ENCODE results near the gene CRCP. TPM values are rescaled to one million over a fixed set of nuclear protein-coding genes. Genes with fewer than 3 reads are reported as not detected.
"Not testable (repeated sequence)": the region's sequence is repeated elsewhere in the genome, so short reads cannot be mapped to it uniquely, and the experiment has no call there.

Gene CRCP
- total RNA-seq, 1 experiment from 2014 or later, result 32.4 TPM

- Histone ChIP-seq H3K27me3 (ENCODE audit: insufficient read depth, low read depth) (no peaks in the 10 kb centered on the region), H2AFZ (no peak overlapping the region), H3K4me1 (replicated peaks; ENCODE audit: insufficient read depth) (peaks cover 15% of the 10 kb centered on the region), H3K4me2 (no peak overlapping the region), H3K9me3 (ENCODE audit: insufficient read depth, low read depth) (no peaks in the 10 kb centered on the region), H3K36me3 (ENCODE audit: low read depth) (peaks cover 23% of the 10 kb centered on the region), H3F3A (ENCODE audit: insufficient read depth, low read depth) (peaks cover 29% of the 10 kb centered on the region), H3K4me3 (no peak overlapping the region), H3K9me2 (ENCODE audit: insufficient read depth) (no peaks in the 10 kb centered on the region), H3K79me2 (ENCODE audit: low read depth) (peaks cover 12% of the 10 kb centered on the region; the same call in 1 of the 2 replicates), H4K20me1 (ENCODE audit: insufficient read depth) (peaks cover 4% of the 10 kb centered on the region; the same call in 1 of the 2 replicates), H3K27ac (no peak overlapping the region)
- DNase-seq, result no peak
- no peak for TF ChIP-seq CTCF (conservative IDR thresholded peaks at IDR 0.05)
- TF ChIP-seq EZH2 (IDR thresholded peaks at IDR 0.05; ENCODE audit: low read depth), result no peak
- ChIA-PET CTCF (no interaction called here), POLR2A (ENCODE audit: unreplicated experiment) (no interaction called here)
- BruUV-seq (replicated peaks), result no TSS peak
- intact Hi-C loops (cut with micrococcal nuclease; ENCODE audit: unreplicated experiment), result no loop called here
Measured at GRCh38 chr7:66150471-66150870, 35.8 kb downstream of the CRCP start.

- POLR2A ChIA-PET (ENCODE audit: unreplicated experiment), result no interaction called here
- H3K27ac ChIP-seq, result no peak overlapping the region
- TF ChIP-seq EZH2 (IDR thresholded peaks at IDR 0.05; ENCODE audit: low read depth) (no peak), CTCF (conservative IDR thresholded peaks at IDR 0.05) (no peak)
Measured at GRCh38 chr7:66152371-66153191, 37.9 kb downstream of the CRCP start.

GRCh38 chr7:66153691-66154090, 39.0 kb downstream of the CRCP start:
- POLR2A ChIA-PET (ENCODE audit: unreplicated experiment), result no interaction called here
- no peak overlapping the region for H3K4me3 ChIP-seq
- H3K27me3 ChIP-seq (ENCODE audit: insufficient read depth, low read depth), result no peaks in the 10 kb centered on the region
- peaks cover 4% of the 10 kb centered on the region; the same call in 1 of the 2 replicates for H3K4me1 ChIP-seq (replicated peaks; ENCODE audit: insufficient read depth)
- peaks cover 9% of the 10 kb centered on the region; the same call in 1 of the 2 replicates for H3K79me2 ChIP-seq (ENCODE audit: low read depth)
- BruUV-seq (replicated peaks), result no TSS peak
- CTCF ChIA-PET, result no interaction called here
- intact Hi-C loops (cut with micrococcal nuclease; ENCODE audit: unreplicated experiment), result no loop called here
- H3K4me2 ChIP-seq, result no peak overlapping the region
- H3K9me2 ChIP-seq (ENCODE audit: insufficient read depth), result no peaks in the 10 kb centered on the region
- H2AFZ ChIP-seq, result no peak overlapping the region
- no peaks in the 10 kb centered on the region for H3K9me3 ChIP-seq (ENCODE audit: insufficient read depth, low read depth)
- H3K27ac ChIP-seq, result no peak overlapping the region
- peaks cover 19% of the 10 kb centered on the region; the same call in 1 of the 2 replicates for H3F3A ChIP-seq (ENCODE audit: insufficient read depth, low read depth)
- H3K36me3 ChIP-seq (ENCODE audit: low read depth), result peaks cover 24% of the 10 kb centered on the region; the same call in 1 of the 2 replicates
- H4K20me1 ChIP-seq (ENCODE audit: insufficient read depth), result peaks cover 4% of the 10 kb centered on the region; the same call in 1 of the 2 replicates
- DNase-seq, result no peak
- TF ChIP-seq EZH2 (IDR thresholded peaks at IDR 0.05; ENCODE audit: low read depth) (no peak), CTCF (conservative IDR thresholded peaks at IDR 0.05) (no peak)

More at GRCh38 chr7:66152371-66153191, 37.9 kb downstream of the CRCP start:
- Histone ChIP-seq H4K20me1 (ENCODE audit: insufficient read depth) (peaks cover 4% of the 10 kb centered on the region; the same call in 1 of the 2 replicates), H3K4me2 (no peak overlapping the region), H3K36me3 (ENCODE audit: low read depth) (peaks cover 24% of the 10 kb centered on the region), H3K79me2 (ENCODE audit: low read depth) (peaks cover 11% of the 10 kb centered on the region; the same call in 1 of the 2 replicates), H2AFZ (no peak overlapping the region), H3K4me3 (no peak overlapping the region), H3K9me3 (ENCODE audit: insufficient read depth, low read depth) (no peaks in the 10 kb centered on the region), H3K4me1 (replicated peaks; ENCODE audit: insufficient read depth) (peaks cover 15% of the 10 kb centered on the region), H3K27me3 (ENCODE audit: insufficient read depth, low read depth) (no peaks in the 10 kb centered on the region), H3F3A (ENCODE audit: insufficient read depth, low read depth) (peaks cover 25% of the 10 kb centered on the region), H3K9me2 (ENCODE audit: insufficient read depth) (no peaks in the 10 kb centered on the region)
- no TSS peak for BruUV-seq (replicated peaks)
- intact Hi-C loops (cut with micrococcal nuclease; ENCODE audit: unreplicated experiment), result no loop called here
- DNase-seq, result no peak
- CTCF ChIA-PET, result no interaction called here

GRCh38 chr7:66156035-66156434, 41.4 kb downstream of the CRCP start:
- POLR2A ChIA-PET (ENCODE audit: unreplicated experiment); H2AFZ ChIP-seq; H4K20me1 ChIP-seq (ENCODE audit: insufficient read depth); H3K79me2 ChIP-seq (ENCODE audit: low read depth); H3K4me1 ChIP-seq (replicated peaks; ENCODE audit: insufficient read depth); H3K27ac ChIP-seq; DNase-seq; H3K27me3 ChIP-seq (ENCODE audit: insufficient read depth, low read depth); H3K9me2 ChIP-seq (ENCODE audit: insufficient read depth); CTCF ChIA-PET; BruUV-seq (replicated peaks); H3K4me2 ChIP-seq; H3K9me3 ChIP-seq (ENCODE audit: insufficient read depth, low read depth); H3K4me3 ChIP-seq; intact Hi-C loops (cut with micrococcal nuclease; ENCODE audit: unreplicated experiment): not testable (repeated sequence)
- peaks cover 21% of the 10 kb centered on the region; the same call in 1 of the 2 replicates for H3F3A ChIP-seq (ENCODE audit: insufficient read depth, low read depth)
- H3K36me3 ChIP-seq (ENCODE audit: low read depth), result peaks cover 24% of the 10 kb centered on the region; the same call in 1 of the 2 replicates

Data from PC-9 (cell line).